Skin of body (tissue), 2 donors: ENCODE measurements around the gene SFXN2. TPM values are rescaled to one million over a fixed set of nuclear protein-coding genes. Genes with fewer than 3 reads are reported as not detected.

Experiments
- DNase-seq: peaks from one replicate; lab custom pipeline; 2025; lab: John Stamatoyannopoulos, UW
- total RNA-seq: library from RNA; depleted of rRNA; stranded (reverse); fragments of >200 nt; gene quantifications from one replicate; pipeline ENCODE4 v1.2.3, GENCODE V29; 2014

SFXN2 gene
- total RNA-seq, 1 donor from 2014 or later, result 7.1 TPM

DNA sequence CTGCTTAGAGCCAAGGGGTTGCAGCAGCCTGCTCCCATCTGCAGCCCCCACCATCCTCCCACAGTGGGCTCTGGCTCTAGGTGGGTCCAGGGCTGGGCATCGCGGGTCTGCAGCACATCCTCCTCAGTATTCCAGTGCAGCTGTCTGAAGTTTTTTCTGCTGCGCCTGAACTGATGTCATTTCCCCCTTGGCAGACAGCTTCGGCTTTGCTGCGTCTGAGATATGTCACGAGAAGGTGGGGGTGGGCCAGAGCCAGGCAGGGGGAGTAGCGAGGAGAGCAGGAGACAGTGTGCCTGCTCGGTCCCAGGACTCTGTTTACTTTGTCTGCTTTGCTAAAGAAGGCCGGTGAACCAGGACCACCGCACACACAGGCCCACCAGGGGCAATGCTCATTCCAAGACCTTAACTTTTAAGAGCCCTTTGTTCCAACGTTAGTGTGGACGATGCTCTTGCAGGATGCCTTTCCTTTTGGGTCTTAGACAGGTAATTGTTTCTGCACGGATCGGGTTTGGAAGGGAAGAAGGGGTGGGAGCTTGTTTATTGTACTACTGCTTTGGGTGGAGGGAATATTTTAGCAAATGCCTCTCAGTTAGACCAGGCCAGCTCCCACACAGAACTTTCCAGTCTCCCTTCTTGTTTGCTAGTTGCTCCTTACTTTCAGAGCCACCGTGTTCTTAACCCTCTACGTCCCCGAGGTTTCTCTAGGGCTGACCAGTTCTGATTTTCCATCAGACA is 61.7 kb downstream of the SFXN2 start:
- DNase-seq, result peak; percentile 93

- DNase-seq, result peak; percentile 96
Observed at GRCh38 chr10:102776779-102777456, 62.5 kb downstream of the SFXN2 start.

GRCh38 chr10:102777711-102778453 is 63.4 kb downstream of the SFXN2 start:
- no peak for DNase-seq

DNA sequence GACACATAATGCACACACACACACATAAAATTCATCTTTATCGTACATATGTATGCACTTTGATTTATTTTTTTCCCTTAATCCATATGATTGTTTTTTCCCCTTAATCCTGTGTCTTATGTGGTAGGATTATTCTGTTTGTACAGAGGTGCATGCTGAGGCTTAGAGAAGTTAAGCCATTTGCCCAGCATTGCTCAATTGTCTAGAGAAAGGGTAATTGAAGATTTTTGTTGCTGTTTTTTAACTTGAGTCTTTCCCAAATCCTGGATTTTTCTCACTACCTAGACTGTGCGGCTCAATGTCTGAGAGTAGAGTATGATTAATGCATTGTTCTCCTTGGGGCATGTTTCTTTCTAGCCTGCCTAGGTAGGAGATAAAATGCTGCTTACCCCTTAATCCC is 64.3 kb downstream of the SFXN2 start:
- DNase-seq, result no peak

- DNase-seq, result no peak
Observed at GRCh38 chr10:102779680-102780526, 65.5 kb downstream of the SFXN2 start.

DNA sequence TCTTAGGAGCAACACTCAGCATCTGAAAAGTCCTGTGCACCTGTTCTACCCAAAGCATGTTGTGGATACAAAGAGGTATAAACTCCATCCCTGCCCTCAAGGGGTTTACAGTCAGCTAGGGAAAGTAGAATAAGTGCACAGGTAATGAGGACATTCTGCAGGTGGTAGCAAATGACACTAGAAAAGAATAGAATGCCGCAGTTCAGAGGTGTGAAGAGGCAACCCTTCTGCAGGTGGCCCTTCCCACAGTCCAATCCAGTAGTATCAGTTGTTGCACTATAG is 66.0 kb downstream of the SFXN2 start:
- DNase-seq, result no peak

DNA sequence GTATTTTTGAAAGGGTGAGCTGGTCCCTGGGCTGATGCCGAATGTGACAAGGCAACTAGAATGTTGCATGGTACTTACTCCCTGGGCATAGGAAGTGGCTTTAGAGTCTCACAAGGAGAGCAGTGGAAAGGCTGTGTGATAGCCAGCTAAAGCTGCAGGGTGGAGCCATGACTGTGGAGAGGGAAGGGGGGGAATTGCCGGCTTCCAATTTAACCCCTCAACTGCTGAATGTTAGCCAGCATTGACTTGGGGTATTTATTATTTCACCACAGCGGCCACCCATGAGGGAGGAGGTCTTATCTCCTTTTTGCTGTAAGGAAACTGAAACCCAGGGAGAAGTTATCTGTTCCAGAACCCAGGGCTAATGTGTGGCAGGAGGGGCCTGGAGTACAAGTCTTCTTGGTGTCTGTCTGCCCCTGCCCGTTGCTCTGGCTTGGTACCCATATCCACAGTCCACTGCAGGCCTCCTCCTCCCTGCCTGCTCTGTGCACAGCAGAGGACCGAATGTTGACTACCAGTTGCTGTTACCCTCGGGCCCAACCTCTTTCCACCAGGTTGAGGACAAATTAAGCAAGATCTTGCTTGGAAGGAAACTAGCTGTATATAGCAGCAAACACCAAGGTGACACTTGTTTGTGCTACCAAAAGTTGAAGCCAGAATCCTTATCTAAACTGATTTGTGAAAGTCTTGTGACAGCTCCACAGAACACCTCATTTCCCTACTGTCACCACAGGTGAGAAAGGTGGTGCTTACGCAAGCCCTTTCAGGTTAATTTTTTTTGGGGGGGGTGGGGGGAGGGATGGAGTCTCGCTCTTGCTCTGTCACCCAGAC is 66.9 kb downstream of the SFXN2 start:
- peak; percentile 16 for DNase-seq

DNA sequence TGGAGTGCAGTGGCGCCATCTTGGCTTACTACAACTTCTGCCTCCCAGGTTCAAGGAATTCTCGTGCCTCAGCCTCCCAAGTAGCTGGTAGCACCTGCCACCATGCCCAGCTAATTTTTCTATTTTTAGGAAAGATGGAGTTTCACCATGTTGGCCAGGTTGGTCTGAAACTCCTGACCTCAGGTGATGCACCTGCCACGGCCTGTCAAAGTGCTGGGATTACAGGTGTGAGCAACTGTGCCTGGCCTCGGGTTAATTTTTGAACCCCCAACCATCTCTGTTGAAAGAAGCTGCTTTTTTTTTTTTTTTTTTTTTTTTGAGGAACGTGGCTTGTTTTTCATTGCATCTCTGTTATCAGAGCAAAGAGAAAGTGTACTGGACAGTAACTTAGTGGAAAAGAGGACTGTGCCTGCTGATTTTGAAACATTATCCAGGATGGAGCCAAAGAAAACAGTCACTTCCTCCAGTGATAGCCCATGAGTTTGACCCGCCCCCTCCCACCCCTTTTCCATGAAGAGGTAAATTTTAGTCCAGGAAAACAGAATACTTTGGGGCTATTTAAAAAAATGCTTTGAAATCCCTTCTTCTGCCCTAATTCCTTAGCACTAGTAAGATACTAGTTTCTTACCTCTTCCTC is 67.6 kb downstream of the SFXN2 start:
- no peak for DNase-seq

- peak; percentile 44 for DNase-seq
Observed at GRCh38 chr10:102782673-102783551, 68.5 kb downstream of the SFXN2 start.

DNA sequence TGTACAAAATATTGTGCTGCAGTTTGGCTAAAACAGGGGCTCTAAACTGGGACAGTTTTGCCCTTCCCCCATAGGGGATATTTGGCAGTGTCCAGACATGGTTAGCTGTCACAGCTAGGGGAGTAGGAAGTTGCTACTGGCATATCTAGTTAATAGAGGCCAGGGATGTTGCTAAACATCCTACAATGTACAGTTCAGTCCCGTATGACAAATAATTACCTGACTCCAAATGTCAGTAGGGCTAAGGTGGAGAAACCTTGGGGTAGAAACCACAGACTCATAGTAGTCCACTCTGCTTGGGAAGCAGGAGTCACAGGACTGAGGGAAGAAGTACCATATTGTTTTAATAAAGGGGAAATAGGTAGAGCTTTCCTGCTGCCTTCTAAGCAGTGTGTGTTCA is 69.1 kb downstream of the SFXN2 start:
- DNase-seq, result no peak

- DNase-seq, result peak; percentile 51
Observed at GRCh38 chr10:102785818-102786217, 71.4 kb downstream of the SFXN2 start.

DNA sequence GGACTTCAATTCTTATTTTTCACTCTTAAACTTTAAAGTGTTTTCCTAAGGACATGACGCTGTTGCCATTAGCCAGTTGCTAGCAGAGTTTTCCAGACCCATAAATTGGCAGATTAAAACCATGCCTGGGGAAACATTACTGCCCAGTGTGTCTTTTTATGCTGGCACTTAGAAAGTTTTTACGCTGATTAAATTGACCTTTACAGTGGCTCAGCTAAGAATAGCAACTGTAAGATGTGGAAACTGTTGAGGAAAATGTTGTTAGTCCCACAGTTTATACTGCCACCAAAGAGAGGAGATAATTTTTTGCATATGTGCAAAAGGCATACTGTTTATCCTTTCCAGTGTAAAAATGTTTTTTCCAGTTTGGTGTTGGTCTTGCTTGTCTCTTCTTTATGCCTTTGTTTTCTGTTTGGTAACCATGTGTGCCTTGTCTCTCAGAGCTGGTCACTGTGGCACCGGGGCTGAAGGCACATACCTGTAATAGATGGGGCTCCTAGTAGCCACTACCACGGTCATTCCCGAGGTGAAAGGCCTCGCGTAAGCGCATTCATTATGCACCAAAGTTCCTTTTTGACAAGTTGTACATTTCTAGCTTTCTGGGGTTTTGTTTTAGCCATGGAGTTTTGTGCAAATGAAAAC is 77.4 kb downstream of the SFXN2 start:
- DNase-seq, result peak; percentile 25

Other genes starting within 250 kb of the SFXN2 start
- gene ACTR1A, start 211.9 kb upstream of the SFXN2 start, total RNA-seq, result 49.9 TPM
- 7.4 TPM for gene SUFU, start 210.7 kb upstream of the SFXN2 start, total RNA-seq
- gene TRIM8, start 70.2 kb upstream of the SFXN2 start, total RNA-seq, result 49.2 TPM
- gene ARL3, start 239 bp upstream of the SFXN2 start, total RNA-seq, result 6.2 TPM
- 34.0 TPM for gene WBP1L, start 29.3 kb downstream of the SFXN2 start, total RNA-seq
- not detected for gene CYP17A1, start 122.8 kb downstream of the SFXN2 start, total RNA-seq
- 24.8 TPM for gene BORCS7, start 139.6 kb downstream of the SFXN2 start, total RNA-seq
- 8.9 TPM for gene AS3MT, start 154.8 kb downstream of the SFXN2 start, total RNA-seq
- gene CNNM2, start 203.7 kb downstream of the SFXN2 start, total RNA-seq, result 5.4 TPM